Natural killer cell (primary cell): ENCODE measurements around the gene INAFM2. TPM values are rescaled to one million over a fixed set of nuclear protein-coding genes. Genes with fewer than 3 reads are reported as not detected.

Experiments
- ATAC-seq, 3 donors: fragments of 150-1000 bp in 2 of 3; fragments of 200-7000 bp in 1 of 3; cut with Tn5 transposase; 1 replicate in 1 of 3; 2 replicates in 2 of 3; pipeline ENCODE4 v1.10.0; 2021; ENCODE audit warnings: mild to moderate bottlenecking in 2 of 3, moderate library complexity in 2 of 3
- DNase-seq, 2 donors: peaks; one replicate each; pipeline versions ENCODE4 v3.0.0 to v3.0.0-alpha.2; 2013 to 2021; ENCODE audit warnings: mixed read lengths in 1 of 2
- H3K27ac ChIP-seq: one replicate; pipeline ENCODE4 v1.5.1; 2013; ENCODE audit warnings: mild to moderate bottlenecking, low read length
- H3K27me3 ChIP-seq: one replicate; pipeline ENCODE4 v1.6.1; 2013; ENCODE audit warnings: low read length; ENCODE audit not compliant: control insufficient read depth, insufficient read depth
- H3K36me3 ChIP-seq: one replicate; pipeline ENCODE4 v1.6.1; 2013; ENCODE audit warnings: low read length; ENCODE audit not compliant: control insufficient read depth, insufficient read depth
- H3K4me1 ChIP-seq: one replicate; pipeline ENCODE4 v1.6.1; 2013; ENCODE audit warnings: low read length; ENCODE audit not compliant: control insufficient read depth, insufficient read depth
- H3K4me3 ChIP-seq: one replicate; pipeline ENCODE4 v1.5.1; 2013; ENCODE audit warnings: low read length
- H3K9me3 ChIP-seq: one replicate; pipeline ENCODE4 v1.6.1; 2013; ENCODE audit warnings: low read length; ENCODE audit not compliant: control insufficient read depth, insufficient read depth
- H3K27ac Mint-ChIP-seq, 2 donors: one replicate each; pipeline ENCODE4 v1.8.0; 2022; ENCODE audit warnings: mild to moderate bottlenecking in 2 of 2, mixed read lengths in 2 of 2, moderate library complexity in 1 of 2
- H3K27me3 Mint-ChIP-seq, 2 donors: one replicate each; pipeline ENCODE4 v1.8.0; 2022; ENCODE audit warnings: low read depth in 2 of 2, mixed read lengths in 2 of 2
- H3K36me3 Mint-ChIP-seq: one replicate; pipeline ENCODE4 v1.8.0; 2022; ENCODE audit warnings: mixed read lengths
- H3K4me1 Mint-ChIP-seq, 2 donors: one replicate each; pipeline ENCODE4 v1.8.0; 2022; ENCODE audit warnings: mixed read lengths in 2 of 2
- H3K4me3 Mint-ChIP-seq: one replicate; pipeline ENCODE4 v1.8.0; 2022; ENCODE audit warnings: mild to moderate bottlenecking, moderate library complexity, mixed read lengths
- H3K9me3 Mint-ChIP-seq, 2 donors: one replicate each; pipeline ENCODE4 v1.8.0; 2022; ENCODE audit warnings: mixed read lengths in 2 of 2
- WGBS: methylation state at CpG from one replicate; pipeline ENCODE4 v1.1.7; 2013; ENCODE audit warnings: missing lambda C conversion rate; ENCODE audit not compliant: insufficient coverage; 5-methylcytosine and 5-hydroxymethylcytosine counted together
- intact Hi-C: fragments of 100-400 bp; cut with micrococcal nuclease; formaldehyde crosslinking; loops from one replicate; pipeline ENCODE4 v1.14.2; 2022
- total RNA-seq, 4 donors: library from RNA; stranded (reverse); fragments of 120-200 nt in 1 of 4; gene quantifications; one replicate each; pipeline versions ENCODE4 v1.2.3 to v1.2.4, GENCODE V29; 2013 to 2022
- TF ChIP-seq, protein P1 (sequence below): fragments of 200-600 bp; IDR thresholded peaks from one replicate; pipeline ENCODE4 v1.8.0; 2022; ENCODE audit warnings: antibody characterized with exemption

INAFM2 gene
- total RNA-seq, 3 donors from 2014 or later (not counting 1 experiment from before 2014, with no cell fraction given): 14.0 to 21.7 (median 15.1) TPM

DNA sequence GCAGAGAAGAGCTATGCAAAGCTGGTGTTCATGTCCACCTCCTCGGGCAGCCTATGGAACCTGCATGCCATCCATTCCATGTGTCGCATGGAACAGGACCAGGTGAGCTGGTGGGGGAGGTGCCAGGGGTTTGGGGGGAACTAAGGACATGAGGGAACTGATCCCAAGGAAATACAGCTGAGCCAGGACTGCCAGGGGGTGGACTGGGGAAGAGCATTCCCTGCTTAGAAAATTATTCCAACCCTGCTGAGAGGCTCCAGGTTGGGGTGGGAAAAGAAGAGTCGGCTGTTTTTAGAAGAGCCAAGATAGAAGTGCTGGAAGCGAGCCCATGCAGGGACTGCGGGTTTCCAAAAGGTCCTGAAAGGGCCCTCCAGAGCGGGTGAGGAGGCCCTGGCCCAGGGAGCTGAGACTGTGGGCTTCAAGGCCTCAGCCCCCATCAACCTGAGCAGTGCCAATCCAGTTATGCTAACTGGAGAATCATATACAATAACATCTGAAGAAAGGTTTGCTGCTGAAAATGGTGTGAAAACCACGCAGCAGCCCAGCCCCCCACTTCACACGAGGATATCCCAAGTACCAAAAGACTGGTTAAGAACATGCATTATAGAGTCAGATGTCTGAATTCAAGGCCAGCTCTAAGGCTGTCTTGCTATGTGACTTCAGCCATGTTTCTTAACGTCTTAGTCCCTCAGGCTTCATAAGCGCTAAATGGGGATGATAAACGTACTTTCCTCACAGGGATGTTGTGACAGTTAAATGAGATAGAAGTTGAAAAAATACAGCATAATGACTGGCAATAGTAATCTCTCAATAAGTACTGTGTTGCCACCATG lies 42.3 kb downstream of the INAFM2 start:
- peaks cover 18 to 38% of the 10 kb centered on the region in 2 donors for H3K4me1 Mint-ChIP-seq
- peak overlapping the region; percentile 35 for H3K4me3 Mint-ChIP-seq
- no peaks in the 10 kb centered on the region for H3K36me3 Mint-ChIP-seq
- DNase-seq (no peak), ATAC-seq (no peak)
- no peak overlapping the region for H3K4me3 ChIP-seq
- H3K9me3 Mint-ChIP-seq: no peaks in the 10 kb centered on the region
- no peaks in the 10 kb centered on the region for H3K9me3 ChIP-seq
- no peaks in the 10 kb centered on the region for H3K36me3 ChIP-seq
- H3K27ac Mint-ChIP-seq: peak overlapping the region in 1 of 2 donors; percentile 45
- H3K27me3 ChIP-seq: no peaks in the 10 kb centered on the region
- TF ChIP-seq, protein P1, sequence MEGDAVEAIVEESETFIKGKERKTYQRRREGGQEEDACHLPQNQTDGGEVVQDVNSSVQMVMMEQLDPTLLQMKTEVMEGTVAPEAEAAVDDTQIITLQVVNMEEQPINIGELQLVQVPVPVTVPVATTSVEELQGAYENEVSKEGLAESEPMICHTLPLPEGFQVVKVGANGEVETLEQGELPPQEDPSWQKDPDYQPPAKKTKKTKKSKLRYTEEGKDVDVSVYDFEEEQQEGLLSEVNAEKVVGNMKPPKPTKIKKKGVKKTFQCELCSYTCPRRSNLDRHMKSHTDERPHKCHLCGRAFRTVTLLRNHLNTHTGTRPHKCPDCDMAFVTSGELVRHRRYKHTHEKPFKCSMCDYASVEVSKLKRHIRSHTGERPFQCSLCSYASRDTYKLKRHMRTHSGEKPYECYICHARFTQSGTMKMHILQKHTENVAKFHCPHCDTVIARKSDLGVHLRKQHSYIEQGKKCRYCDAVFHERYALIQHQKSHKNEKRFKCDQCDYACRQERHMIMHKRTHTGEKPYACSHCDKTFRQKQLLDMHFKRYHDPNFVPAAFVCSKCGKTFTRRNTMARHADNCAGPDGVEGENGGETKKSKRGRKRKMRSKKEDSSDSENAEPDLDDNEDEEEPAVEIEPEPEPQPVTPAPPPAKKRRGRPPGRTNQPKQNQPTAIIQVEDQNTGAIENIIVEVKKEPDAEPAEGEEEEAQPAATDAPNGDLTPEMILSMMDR: no peak
- intact Hi-C loops: no loop called here
- WGBS: 82% methylated on average over 11 of the region's 11 CpGs
- H3K4me1 ChIP-seq: peaks cover 31% of the 10 kb centered on the region
- H3K27me3 Mint-ChIP-seq: no peaks in the 10 kb centered on the region
- no peak overlapping the region for H3K27ac ChIP-seq

DNA sequence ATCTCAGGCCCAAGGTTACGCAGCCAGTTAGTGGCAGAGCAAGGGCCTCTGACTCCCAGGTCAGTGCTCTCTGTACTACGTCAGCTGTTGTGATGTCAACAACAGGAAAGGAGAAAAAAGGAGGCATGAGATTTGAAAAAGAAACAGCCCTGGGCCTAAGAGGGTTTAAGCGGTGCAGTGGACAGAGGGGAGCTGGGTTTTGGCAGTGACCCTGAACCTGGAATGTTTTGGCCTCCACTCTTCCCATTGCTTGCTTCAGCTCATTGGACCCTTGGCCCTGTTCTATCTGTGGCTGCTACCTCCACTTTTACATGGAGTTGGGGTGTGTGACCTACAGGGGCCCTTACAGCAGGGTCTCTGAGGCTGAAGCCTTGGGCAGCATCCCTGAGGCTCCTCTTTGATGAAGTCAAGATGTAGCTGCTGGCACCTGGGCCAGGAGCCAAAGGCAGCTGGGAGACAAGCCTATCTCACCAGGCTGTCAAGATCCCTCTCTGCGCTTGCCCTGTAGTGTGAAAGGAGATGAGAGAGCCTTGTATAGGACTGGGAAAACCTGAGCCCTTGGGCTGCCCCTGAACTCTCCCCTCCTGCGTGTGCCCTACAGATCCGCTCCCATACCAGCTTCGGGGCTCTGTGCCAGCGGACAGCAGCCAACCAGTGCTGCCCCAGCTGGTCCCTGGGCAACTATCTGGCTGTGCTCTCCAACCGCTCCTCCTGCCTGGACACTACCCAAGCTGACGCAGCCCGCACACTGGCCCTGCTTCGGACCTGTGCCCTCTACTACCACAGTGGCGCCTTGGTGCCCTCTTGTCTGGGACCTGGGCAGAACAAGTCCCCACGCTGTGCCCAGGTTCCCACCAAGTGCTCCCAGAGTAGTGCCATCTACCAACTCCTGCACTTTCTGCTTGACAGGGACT lies 43.2 kb downstream of the INAFM2 start:
- TF ChIP-seq, protein P1: no peak
- ATAC-seq: no peak
- Histone ChIP-seq H3K9me3 (no peaks in the 10 kb centered on the region), H3K4me3 (peak overlapping the region; percentile 64), H3K27me3 (no peaks in the 10 kb centered on the region), H3K4me1 (peaks cover 31% of the 10 kb centered on the region), H3K27ac (no peak overlapping the region), H3K36me3 (no peaks in the 10 kb centered on the region)
- no peak for DNase-seq
- intact Hi-C loops: no loop called here
- Mint-ChIP-seq H3K4me1 (peaks cover 18 to 38% of the 10 kb centered on the region in 2 donors), H3K9me3 (no peaks in the 10 kb centered on the region), H3K27me3 (no peaks in the 10 kb centered on the region), H3K27ac (peak overlapping the region; percentile 84 to 91), H3K4me3 (peak overlapping the region; percentile 91), H3K36me3 (no peaks in the 10 kb centered on the region)
- 96% methylated on average over 14 of the region's 14 CpGs for WGBS

DNA sequence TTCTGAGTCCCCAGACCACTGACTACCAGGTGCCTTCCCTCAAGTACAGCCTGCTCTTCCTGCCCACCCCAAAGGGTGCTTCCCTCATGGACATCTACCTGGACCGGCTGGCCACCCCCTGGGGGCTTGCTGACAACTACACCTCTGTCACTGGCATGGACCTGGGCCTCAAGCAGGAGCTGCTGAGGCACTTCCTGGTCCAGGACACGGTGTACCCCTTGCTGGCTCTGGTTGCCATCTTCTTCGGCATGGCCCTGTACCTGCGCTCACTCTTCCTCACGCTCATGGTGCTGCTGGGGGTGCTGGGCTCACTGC lies 43.8 kb downstream of the INAFM2 start:
- Mint-ChIP-seq H3K4me3 (peak overlapping the region; percentile 91), H3K36me3 (no peaks in the 10 kb centered on the region), H3K27ac (peak overlapping the region; percentile 84 to 91), H3K4me1 (peaks cover 18 to 38% of the 10 kb centered on the region in 2 donors), H3K9me3 (no peaks in the 10 kb centered on the region), H3K27me3 (no peaks in the 10 kb centered on the region)
- no peak for DNase-seq
- intact Hi-C loops: no loop called here
- Histone ChIP-seq H3K27ac (peak overlapping the region; percentile 68), H3K9me3 (no peaks in the 10 kb centered on the region), H3K4me1 (peaks cover 31% of the 10 kb centered on the region), H3K4me3 (peak overlapping the region; percentile 64), H3K27me3 (no peaks in the 10 kb centered on the region), H3K36me3 (no peaks in the 10 kb centered on the region)
- TF ChIP-seq, protein P1: no peak
- 50% methylated on average over 5 of the region's 5 CpGs for WGBS
- no peak for ATAC-seq
